ENCODE measurements around the gene FAS. TPM values are rescaled to one million over a fixed set of nuclear protein-coding genes. Genes with fewer than 3 reads are reported as not detected.

FAS gene
- total and polyA plus RNA-seq, 2 donors (not counting 1 experiment from before 2014, with no cell fraction given), result 11.5 to 12.4 TPM

- WGBS (ENCODE audit: insufficient coverage), result 25% methylated on average over 6 of the region's 8 CpGs
- TF ChIP-seq EZH2 (IDR thresholded peaks at IDR 0.05; ENCODE audit: borderline replicate concordance, insufficient read depth, low read depth, low read length, poor library complexity, severe bottlenecking) (no peak), CTCF (IDR thresholded peaks at IDR 0.05) (no peak)
- ATAC-seq (ENCODE audit: low read depth), result peak; percentile 18
These were observed 694 bp upstream of the FAS start for GRCh38 chr10:88989824-88990383.

More at GRCh38 chr10:88989824-88990383, 694 bp upstream of the FAS start:
- intact Hi-C loops (cut with micrococcal nuclease), result loop anchor here (1.0 to 10.0 kb wide), 6 partner anchors 8 to 715 kb away; partner anchors contain the start of genes KIF20B and STAMBPL1
- peak overlapping the region; percentile 91 for H3K4me2 ChIP-seq (replicated peaks; ENCODE audit: low read depth, low read length, poor library complexity, severe bottlenecking)
- no peak for DNase-seq
- Mint-ChIP-seq H3K9me3 (ENCODE audit: insufficient read depth) (peaks cover 4% of the 10 kb centered on the region), H3K4me3 (peak overlapping the region; percentile 98), H3K4me1 (peaks cover 38% of the 10 kb centered on the region), H3K27me3 (no peaks in the 10 kb centered on the region), H3K27ac (peak overlapping the region; percentile 83)
- peaks cover 0 to 8% (median 7%) of the 10 kb centered on the region in 3 donors for H3K9me3 ChIP-seq (ENCODE audit: control extremely low read depth in 1 of 3, control insufficient read depth in 2 of 3, insufficient read depth in 1 of 3, low read length in 2 of 3)
- ChIA-PET POLR2A (interaction anchor here (0.6 to 1.4 kb wide), 2 partner anchors 18 to 46 kb away, joined by 3 read pairs; no protein-coding TSS in a partner anchor), CTCF (interaction anchor here (1.1 to 6.1 kb wide), 10 partner anchors 8 to 228 kb away, joined by 3 to 76 read pairs (median 6); no protein-coding TSS in a partner anchor)
- no peaks in the 10 kb centered on the region for H3K36me3 ChIP-seq (replicated peaks in 1 of 2; ENCODE audit: control extremely low read depth in 1 of 2, control insufficient read depth in 1 of 2, extremely low read depth in 1 of 2, insufficient read depth in 2 of 2, low read length in 1 of 2)
- no peaks in the 10 kb centered on the region for H3K27me3 ChIP-seq (replicated peaks in 1 of 4; ENCODE audit: control extremely low read depth in 1 of 4, control insufficient read depth in 3 of 4, insufficient read depth in 4 of 4, low read length in 3 of 4)
- H2AFZ ChIP-seq (ENCODE audit: insufficient read depth, low read depth, low read length, poor library complexity, severe bottlenecking), result no peak overlapping the region
- H3K27ac ChIP-seq (ENCODE audit: low read length in 2 of 2), result peak overlapping the region; percentile 63 to 80
- peaks cover 9% of the 10 kb centered on the region for H3K79me2 ChIP-seq (ENCODE audit: control insufficient read depth, insufficient read depth, low read length)
- peaks cover 12 to 23% of the 10 kb centered on the region in 2 donors for H3K4me1 ChIP-seq (ENCODE audit: control insufficient read depth in 2 of 2, insufficient read depth in 2 of 2, low read length in 2 of 2)
- H3K9ac ChIP-seq (ENCODE audit: low read length), result peak overlapping the region; percentile 93
- no peaks in the 10 kb centered on the region for H4K20me1 ChIP-seq (ENCODE audit: control insufficient read depth, insufficient read depth, low read length, poor library complexity, severe bottlenecking)
- peak overlapping the region in 4 of 5 experiments; percentile 73 to 95 (median 80) for H3K4me3 ChIP-seq (ENCODE audit: control extremely low read depth in 1 of 5, extremely low read depth in 1 of 5, insufficient read depth in 1 of 5, low read depth in 2 of 5, low read length in 4 of 5)

All from B cell (primary cell).